Endometrium (tissue), 2 donors: ENCODE measurements around the gene CRYGC.
A peak's percentile ranks its signal among the peaks of the same experiment; 100 is the strongest.
"Not testable (repeated sequence)": the region's sequence is repeated elsewhere in the genome, so short reads cannot be mapped to it uniquely, and the experiment has no call there.

Experiments
- FAIRE-seq: peaks from 2 replicates; lab custom pipeline; 2012; peaks lifted over from hg19 to GRCh38; lab: Jason Lieb, UNC
- donor health status: control.
- donor health status: control.

The CRYGC gene

GRCh38 chr2:208129744-208130711 is at the start of gene CRYGC:
CRYGC (minus strand) TSS chr2:208129828; CDS start chr2:208129792, 36 bp downstream.
- FAIRE-seq = no peak

GRCh38 chr2:208179028-208179609 is 49.5 kb upstream of the CRYGC start:
- FAIRE-seq = no peak

- no peak for FAIRE-seq
These were observed 46.2 kb upstream of the CRYGC start for GRCh38 chr2:208175840-208176153.

- FAIRE-seq = peak; percentile 70
These were observed 45.6 kb upstream of the CRYGC start for GRCh38 chr2:208175069-208175839.

- no peak for FAIRE-seq
These were observed 44.5 kb upstream of the CRYGC start for GRCh38 chr2:208174144-208174543.

- no peak for FAIRE-seq
These were observed 42.5 kb upstream of the CRYGC start for GRCh38 chr2:208172125-208172524.

GRCh38 chr2:208164951-208165755 is 35.5 kb upstream of the CRYGC start:
- FAIRE-seq = no peak

GRCh38 chr2:208163489-208163888 is 33.9 kb upstream of the CRYGC start, which contains the start of gene CRYGA:
CRYGA (minus strand) TSS chr2:208163589; CDS start chr2:208163556, 33 bp downstream.
- no peak for FAIRE-seq

- FAIRE-seq = no peak
These were observed 26.8 kb upstream of the CRYGC start for GRCh38 chr2:208156439-208156838.

- FAIRE-seq = no peak
These were observed 23.5 kb upstream of the CRYGC start for GRCh38 chr2:208153156-208153555.

GRCh38 chr2:208150956-208151355 is 21.3 kb upstream of the CRYGC start:
- no peak for FAIRE-seq

- no peak for FAIRE-seq
These were observed 20.5 kb upstream of the CRYGC start for GRCh38 chr2:208150094-208150493.

- no peak for FAIRE-seq
These were observed 19.2 kb upstream of the CRYGC start for GRCh38 chr2:208148803-208149202.

- FAIRE-seq = no peak
These were observed 18.1 kb upstream of the CRYGC start for GRCh38 chr2:208147759-208148158.

- FAIRE-seq = no peak
These were observed 17.4 kb upstream of the CRYGC start for GRCh38 chr2:208147008-208147407.

GRCh38 chr2:208146006-208146405 is 16.4 kb upstream of the CRYGC start, which contains the start of gene CRYGB:
CRYGB (minus strand) TSS chr2:208146158; CDS start chr2:208146120, 38 bp downstream.
- FAIRE-seq = no peak

GRCh38 chr2:208142925-208143799 is 13.5 kb upstream of the CRYGC start:
- FAIRE-seq = no peak

GRCh38 chr2:208142240-208142924 is 12.8 kb upstream of the CRYGC start:
- no peak for FAIRE-seq

GRCh38 chr2:208139447-208139846 is 9.8 kb upstream of the CRYGC start:
- FAIRE-seq = no peak

- not testable (repeated sequence) for FAIRE-seq
These were observed 8.7 kb upstream of the CRYGC start for GRCh38 chr2:208138334-208138733.
